ENCODE results near the gene ZNF143.

GRCh38 chr11:9533058-9533457 lies 72.2 kb downstream of the ZNF143 start:
- no peak for TF ChIP-seq CTCF (IDR thresholded peaks at IDR 0.05)
- no peak for TF ChIP-seq POLR2A (IDR thresholded peaks at IDR 0.05)
